Stimulated activated effector memory CD8-positive, alpha-beta T cell treated with anti-CD3 and anti-CD28 coated beads, Interleukin-12 subunit alpha, Interleukin-12 subunit beta, amount 100 ng/mL, for 72 hours (primary cell): ENCODE data around the gene MAU2.

ENCODE experiments used
- ATAC-seq: fragments of 150-1000 bp; cut with Tn5 transposase; 2 replicates; pipeline ENCODE4 v1.10.0; 2021
- DNase-seq, 2 donors: peaks; one replicate each; pipeline ENCODE4 v3.0.0; 2021 to 2022; ENCODE audit warnings: low spot score in 2 of 2
- H3K27ac Mint-ChIP-seq: one replicate; pipeline ENCODE4 v1.8.0; 2022; ENCODE audit warnings: mild to moderate bottlenecking, mixed read lengths
- H3K36me3 Mint-ChIP-seq: one replicate; pipeline ENCODE4 v1.8.0; 2022; ENCODE audit warnings: mild to moderate bottlenecking, mixed read lengths
- H3K4me1 Mint-ChIP-seq: one replicate; pipeline ENCODE4 v1.8.0; 2022; ENCODE audit warnings: mixed read lengths
- H3K4me3 Mint-ChIP-seq: one replicate; pipeline ENCODE4 v1.8.0; 2022; ENCODE audit warnings: mild to moderate bottlenecking, mixed read lengths
- H3K9me3 Mint-ChIP-seq: one replicate; pipeline ENCODE4 v1.8.0; 2022; ENCODE audit warnings: mixed read lengths

The MAU2 gene

DNA sequence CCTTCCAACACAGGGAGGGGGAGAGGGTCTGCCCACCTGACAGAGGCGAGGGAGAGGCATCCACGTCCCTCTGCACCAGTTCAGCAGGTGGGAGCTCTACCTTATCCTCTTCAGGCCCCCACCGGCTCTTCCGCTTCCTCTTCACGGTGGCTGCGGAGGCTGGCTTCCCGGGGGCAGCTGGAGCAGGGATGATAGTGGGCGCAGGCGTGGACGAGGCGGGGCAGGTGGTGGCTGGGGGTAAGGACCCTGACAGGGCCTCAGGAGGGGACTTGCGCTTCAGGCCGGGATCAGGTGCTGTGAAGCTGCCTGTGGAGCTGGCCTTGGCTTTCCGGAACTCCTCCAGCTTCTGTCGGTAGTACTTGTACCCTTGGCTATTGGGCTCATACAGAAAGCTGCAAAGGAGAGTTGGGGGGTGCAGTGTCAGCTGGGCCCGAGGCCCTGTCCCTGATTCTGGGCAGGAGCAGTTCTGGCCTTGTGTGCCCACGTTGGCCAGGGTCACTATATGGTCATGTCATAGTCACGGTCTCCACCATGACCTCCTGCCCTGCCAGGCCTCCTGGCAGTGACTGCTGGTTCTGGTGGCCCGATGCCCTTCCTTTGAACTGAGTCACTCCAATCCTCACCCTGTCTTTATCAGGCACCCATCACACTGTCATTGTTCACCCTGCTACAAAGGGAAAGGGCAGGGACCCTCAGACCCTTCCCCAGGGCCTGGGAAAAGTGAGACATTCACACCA lies 23.5 kb upstream of the MAU2 start:
- Mint-ChIP-seq H3K36me3 (peaks cover 71% of the 10 kb centered on the region), H3K4me1 (no peaks in the 10 kb centered on the region), H3K27ac (peak overlapping the region; percentile 11)

DNA sequence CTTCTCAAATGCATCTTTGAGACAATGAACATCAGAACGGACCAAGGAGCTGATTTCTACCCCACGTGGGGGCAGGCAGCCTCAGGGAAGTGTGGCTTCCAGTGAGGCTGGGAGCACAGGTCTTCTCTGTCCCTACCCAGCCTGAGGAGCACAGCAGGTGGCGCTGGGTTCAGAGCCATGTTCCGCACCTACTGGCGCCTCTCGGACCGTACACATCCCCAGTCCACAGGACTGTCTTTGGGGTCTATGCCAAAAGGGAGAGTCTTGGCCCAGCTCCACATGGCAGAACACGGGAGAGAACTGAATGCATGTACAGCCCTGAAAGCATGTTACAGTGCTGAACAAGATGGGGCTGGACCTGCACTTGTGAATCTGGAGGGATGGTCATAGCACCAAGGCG lies 22.9 kb upstream of the MAU2 start:
- peaks cover 69% of the 10 kb centered on the region for H3K36me3 Mint-ChIP-seq
- peak overlapping the region; percentile 11 for H3K27ac Mint-ChIP-seq
- no peaks in the 10 kb centered on the region for H3K4me1 Mint-ChIP-seq

More for the DNA sequence above, 23.5 kb upstream of the MAU2 start:
- no peaks in the 10 kb centered on the region for H3K9me3 Mint-ChIP-seq
- DNase-seq (no peak), ATAC-seq (no peak)
- no peak overlapping the region for H3K4me3 Mint-ChIP-seq

DNA sequence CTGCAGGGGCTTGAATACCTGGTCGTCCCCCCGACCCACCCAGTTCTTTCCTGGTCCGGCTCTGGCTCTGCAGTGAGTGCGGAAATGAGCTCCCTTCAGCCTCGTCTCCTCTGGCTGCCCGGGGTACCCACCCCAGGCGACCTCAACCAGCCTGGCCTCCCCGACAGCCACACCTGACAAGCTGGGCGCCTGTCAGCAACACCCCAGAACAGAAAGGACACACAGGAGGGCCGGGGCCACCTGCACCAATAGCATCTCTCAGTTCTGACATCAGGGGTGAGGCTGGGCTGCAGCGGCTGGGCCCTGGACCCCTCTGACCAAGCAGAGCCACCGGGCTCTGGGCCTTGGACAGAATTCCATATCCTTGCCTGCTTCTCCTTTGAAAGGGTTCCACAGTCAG lies 20.0 kb upstream of the MAU2 start:
- H3K4me1 Mint-ChIP-seq: no peaks in the 10 kb centered on the region
- DNase-seq (no peak), ATAC-seq (no peak)
- no peak overlapping the region for H3K4me3 Mint-ChIP-seq
- no peaks in the 10 kb centered on the region for H3K9me3 Mint-ChIP-seq
- peaks cover 57% of the 10 kb centered on the region for H3K36me3 Mint-ChIP-seq
- H3K27ac Mint-ChIP-seq: no peak overlapping the region

More for the DNA sequence above, 22.9 kb upstream of the MAU2 start:
- no peak overlapping the region for H3K4me3 Mint-ChIP-seq
- no peak for DNase-seq
- H3K9me3 Mint-ChIP-seq: no peaks in the 10 kb centered on the region
- no peak for ATAC-seq

DNA sequence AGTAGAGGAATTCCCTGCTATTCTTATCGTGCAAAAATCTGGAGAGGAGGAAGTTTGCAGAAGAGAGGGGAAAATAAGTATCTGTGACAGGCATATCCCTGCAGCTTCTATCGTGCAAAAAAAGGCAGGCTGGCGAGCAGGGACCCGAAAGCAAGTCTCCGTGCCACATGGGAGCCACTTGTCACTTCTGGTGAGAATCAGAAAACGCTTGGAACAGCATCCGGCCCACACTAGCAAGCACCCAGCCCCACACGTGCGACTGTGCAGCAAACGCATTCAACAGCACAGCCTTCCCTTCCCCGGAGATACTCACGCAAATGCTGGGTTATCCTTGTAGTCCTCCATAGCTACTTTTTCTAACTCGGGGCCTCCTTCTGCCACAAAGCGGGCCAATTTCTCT lies 17.2 kb upstream of the MAU2 start:
- Mint-ChIP-seq H3K4me1 (no peaks in the 10 kb centered on the region), H3K4me3 (no peak overlapping the region), H3K27ac (no peak overlapping the region), H3K9me3 (no peaks in the 10 kb centered on the region), H3K36me3 (peaks cover 68% of the 10 kb centered on the region)
- DNase-seq (no peak), ATAC-seq (no peak)

DNA sequence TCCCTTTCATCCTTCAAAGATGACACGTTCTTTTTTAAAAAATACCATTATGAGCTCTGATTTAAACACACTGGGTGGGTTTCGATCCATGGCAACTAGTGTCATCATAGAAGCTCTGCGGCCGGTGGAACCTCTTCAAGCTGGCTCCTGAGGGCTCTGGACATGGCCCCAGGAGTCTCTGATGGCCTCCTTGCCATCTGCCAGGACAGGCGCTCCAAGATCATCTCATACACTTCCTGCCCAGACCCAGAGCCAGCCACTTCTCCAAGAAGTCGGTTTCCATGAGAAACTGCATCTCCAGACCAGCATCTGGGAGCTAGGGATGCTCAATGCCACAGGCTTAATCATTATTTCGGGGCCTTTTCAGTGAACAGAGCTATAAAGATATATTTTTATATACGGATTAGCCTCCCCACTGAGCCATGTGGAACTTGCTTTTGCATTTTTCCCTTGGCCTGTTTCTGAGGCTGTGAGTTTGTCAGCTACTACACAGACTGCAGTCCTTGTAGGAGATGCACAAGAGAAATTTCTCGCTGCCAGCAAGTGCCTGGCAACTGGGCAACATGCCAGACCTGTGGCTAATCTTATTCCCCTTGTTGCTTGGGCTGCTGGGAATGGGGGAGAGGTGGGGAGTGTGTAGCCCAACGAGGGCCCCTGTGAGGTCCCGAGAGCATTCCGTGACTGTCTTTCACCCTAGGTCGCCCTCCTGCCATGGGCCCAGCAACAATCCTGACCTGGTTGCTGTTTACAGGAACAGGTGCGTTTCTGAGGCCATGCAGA lies 16.3 kb upstream of the MAU2 start:
- Mint-ChIP-seq H3K27ac (no peak overlapping the region), H3K4me3 (no peak overlapping the region), H3K4me1 (no peaks in the 10 kb centered on the region), H3K36me3 (peaks cover 71% of the 10 kb centered on the region), H3K9me3 (no peaks in the 10 kb centered on the region)
- ATAC-seq (no peak), DNase-seq (no peak)

DNA sequence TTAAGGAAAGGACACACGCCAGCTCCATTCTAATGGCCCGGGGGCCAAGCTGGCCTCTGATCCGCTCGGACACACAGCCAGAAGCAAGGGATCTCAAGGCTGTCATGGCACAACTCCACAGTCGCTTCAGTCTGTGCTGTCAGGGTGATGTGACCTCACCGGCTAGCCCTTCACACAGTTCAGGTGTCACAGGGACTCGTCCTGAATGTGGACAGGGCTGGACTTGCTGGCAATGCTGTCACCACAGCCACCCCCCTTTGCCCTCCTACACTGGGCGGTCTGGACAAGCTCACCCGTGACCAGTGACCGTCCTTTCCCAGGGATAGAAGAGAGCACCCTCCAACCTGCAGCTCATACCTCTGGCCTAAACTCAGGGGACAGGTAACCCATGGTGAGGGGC lies 15.6 kb upstream of the MAU2 start:
- peaks cover 71% of the 10 kb centered on the region for H3K36me3 Mint-ChIP-seq
- no peak for ATAC-seq

DNA sequence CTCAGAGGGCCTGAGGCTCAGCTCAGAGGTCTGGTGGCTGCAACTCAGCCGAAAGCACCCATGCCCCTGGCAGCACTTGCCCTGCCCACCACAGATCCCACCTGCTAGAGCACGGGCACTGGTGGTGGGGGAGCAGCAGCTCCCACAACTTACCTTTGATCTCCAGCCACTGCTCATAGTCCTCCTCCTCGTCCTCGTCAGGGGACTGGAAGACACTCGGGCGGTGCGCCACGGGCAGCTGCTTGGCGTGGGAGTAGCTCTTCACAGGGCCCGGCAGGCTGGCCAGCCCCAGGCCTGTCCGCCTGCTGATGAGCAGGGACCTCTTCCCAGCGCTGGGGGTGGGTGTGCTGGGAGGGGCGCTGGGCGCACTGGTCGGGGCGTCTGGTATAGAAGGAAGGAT lies 14.9 kb upstream of the MAU2 start:
- DNase-seq (no peak), ATAC-seq (no peak)
- Mint-ChIP-seq H3K9me3 (no peaks in the 10 kb centered on the region), H3K4me3 (no peak overlapping the region), H3K36me3 (peaks cover 74% of the 10 kb centered on the region), H3K4me1 (no peaks in the 10 kb centered on the region), H3K27ac (no peak overlapping the region)

More for the DNA sequence above, 15.6 kb upstream of the MAU2 start:
- Mint-ChIP-seq H3K4me1 (no peaks in the 10 kb centered on the region), H3K4me3 (no peak overlapping the region), H3K9me3 (no peaks in the 10 kb centered on the region), H3K27ac (no peak overlapping the region)
- DNase-seq: no peak

DNA sequence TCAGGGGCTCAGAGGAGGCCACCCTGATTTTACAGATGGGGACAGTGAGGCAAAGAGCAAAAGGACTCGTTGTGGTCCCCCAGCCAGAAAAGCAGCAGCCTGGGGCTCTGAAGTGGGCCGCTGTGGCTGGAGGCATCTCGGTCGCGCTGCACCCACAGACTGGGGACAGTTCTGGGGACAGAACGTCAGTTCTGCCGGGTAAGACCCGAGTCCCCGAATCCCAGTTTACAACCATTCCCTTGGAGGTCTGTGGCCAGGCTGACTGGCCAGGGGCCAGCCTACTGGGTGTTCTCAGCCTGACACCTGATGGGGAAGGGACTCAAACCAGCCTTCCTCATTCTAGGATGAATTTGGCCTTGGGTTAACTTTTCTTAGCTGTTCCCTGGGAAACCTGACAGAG lies 14.4 kb upstream of the MAU2 start:
- ATAC-seq (no peak), DNase-seq (no peak)
- H3K4me3 Mint-ChIP-seq: no peak overlapping the region
- H3K36me3 Mint-ChIP-seq: peaks cover 79% of the 10 kb centered on the region
- no peaks in the 10 kb centered on the region for H3K4me1 Mint-ChIP-seq
- no peaks in the 10 kb centered on the region for H3K9me3 Mint-ChIP-seq
- no peak overlapping the region for H3K27ac Mint-ChIP-seq

DNA sequence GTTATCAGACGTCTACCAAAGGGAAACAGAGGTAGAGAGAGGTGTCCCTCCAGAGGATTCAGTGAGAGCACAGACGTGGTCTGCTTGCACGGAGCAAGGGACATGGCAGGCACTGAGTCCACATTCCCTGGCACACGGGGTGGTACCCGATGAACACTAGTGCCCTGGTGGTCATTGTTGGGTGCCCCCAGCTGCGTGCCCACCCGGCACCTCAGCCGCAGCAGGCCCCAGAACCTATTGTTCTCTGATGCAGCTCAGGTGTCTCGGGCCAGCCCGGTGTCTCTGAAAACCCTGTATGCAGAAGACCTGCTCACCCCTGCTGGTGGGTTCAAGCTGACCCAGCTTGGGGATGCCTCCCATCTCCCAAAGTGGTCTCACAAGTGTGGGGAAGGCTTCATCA lies 12.3 kb upstream of the MAU2 start:
- no peaks in the 10 kb centered on the region for H3K9me3 Mint-ChIP-seq
- DNase-seq (no peak), ATAC-seq (no peak)
- no peak overlapping the region for H3K27ac Mint-ChIP-seq
- peaks cover 84% of the 10 kb centered on the region for H3K36me3 Mint-ChIP-seq
- no peak overlapping the region for H3K4me3 Mint-ChIP-seq
- no peaks in the 10 kb centered on the region for H3K4me1 Mint-ChIP-seq

DNA sequence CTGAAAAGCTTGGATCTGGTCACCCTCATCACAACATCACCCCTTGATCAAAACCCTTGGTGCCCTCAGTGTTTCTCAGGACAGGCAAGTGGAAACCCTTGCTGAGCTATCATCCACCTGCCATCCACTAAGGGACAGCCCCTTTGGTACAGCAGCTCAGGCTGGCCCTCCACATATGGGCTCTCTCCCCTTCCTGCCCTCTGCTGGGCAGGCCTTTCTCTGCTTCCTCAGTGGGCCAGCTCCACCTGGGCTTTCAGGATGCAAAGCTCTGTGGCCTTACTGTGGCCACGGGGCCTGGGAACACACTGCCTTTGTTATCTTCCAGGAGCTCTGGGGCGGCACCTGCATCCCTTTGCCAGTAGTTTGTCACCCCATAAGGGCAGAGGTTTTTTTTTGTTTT lies 5.2 kb upstream of the MAU2 start:
- Mint-ChIP-seq H3K9me3 (no peaks in the 10 kb centered on the region), H3K4me3 (no peak overlapping the region), H3K27ac (peak overlapping the region; percentile 69), H3K36me3 (peaks cover 66% of the 10 kb centered on the region), H3K4me1 (peaks cover 29% of the 10 kb centered on the region)
- DNase-seq (no peak), ATAC-seq (no peak)

DNA sequence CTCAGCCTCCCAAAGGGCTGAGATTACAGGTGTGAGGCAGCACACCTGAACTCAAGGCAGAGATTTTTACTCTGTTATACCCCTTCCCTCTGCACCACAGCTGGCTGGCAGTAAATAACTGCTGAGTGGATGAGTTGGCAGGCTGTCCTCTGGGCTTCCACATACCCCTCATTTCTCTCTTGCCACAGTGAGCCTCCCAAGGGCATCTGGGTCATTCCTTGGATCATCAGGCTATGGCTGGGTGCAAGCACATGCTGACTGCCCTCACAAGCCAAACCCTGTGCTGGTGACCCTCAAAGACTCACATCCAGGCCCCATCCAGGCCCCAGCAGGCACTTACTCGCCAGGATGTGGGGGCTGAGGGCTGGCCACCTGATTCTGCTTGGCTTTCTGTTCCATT lies 4.5 kb upstream of the MAU2 start:
- no peak overlapping the region for H3K4me3 Mint-ChIP-seq
- peaks cover 29% of the 10 kb centered on the region for H3K4me1 Mint-ChIP-seq
- no peaks in the 10 kb centered on the region for H3K9me3 Mint-ChIP-seq
- peak overlapping the region; percentile 15 for H3K27ac Mint-ChIP-seq
- peaks cover 60% of the 10 kb centered on the region for H3K36me3 Mint-ChIP-seq
- ATAC-seq (no peak), DNase-seq (no peak)

DNA sequence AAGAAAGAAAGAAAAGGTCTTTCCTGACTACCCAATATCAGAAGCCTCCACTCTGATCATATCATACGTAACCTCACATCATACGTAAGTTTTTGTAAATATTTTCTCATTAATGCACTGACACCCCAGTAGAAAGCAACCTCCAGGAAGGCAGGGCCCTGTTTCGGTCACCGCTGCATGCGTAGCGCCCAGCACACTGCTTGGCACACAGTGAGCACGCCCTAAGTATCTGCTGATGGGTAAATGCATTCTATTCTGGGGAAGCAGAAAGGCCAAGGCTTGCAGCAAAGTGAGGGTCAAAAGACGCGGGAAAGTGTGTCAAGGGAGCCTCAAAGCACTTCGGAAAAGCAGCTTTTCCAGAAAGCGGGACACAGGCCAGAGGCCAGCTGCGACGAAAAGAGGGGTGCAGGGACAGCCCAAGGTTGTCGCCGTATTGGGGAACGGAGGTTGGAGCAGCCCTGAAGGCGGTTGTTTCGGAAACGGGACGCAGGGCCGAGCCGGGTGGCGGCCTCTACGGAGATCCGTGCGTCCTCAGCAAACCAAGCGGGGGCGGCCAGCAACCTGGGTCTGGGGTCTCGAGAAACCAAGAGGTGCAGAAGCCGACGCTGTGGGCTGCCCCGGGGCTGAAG lies 783 bp upstream of the MAU2 start:
- Mint-ChIP-seq H3K36me3 (peaks cover 45% of the 10 kb centered on the region), H3K27ac (peak overlapping the region; percentile 99), H3K4me1 (peaks cover 42% of the 10 kb centered on the region), H3K4me3 (peak overlapping the region; percentile 91), H3K9me3 (no peaks in the 10 kb centered on the region)
- ATAC-seq (peak; percentile 3), DNase-seq (no peak)

DNA sequence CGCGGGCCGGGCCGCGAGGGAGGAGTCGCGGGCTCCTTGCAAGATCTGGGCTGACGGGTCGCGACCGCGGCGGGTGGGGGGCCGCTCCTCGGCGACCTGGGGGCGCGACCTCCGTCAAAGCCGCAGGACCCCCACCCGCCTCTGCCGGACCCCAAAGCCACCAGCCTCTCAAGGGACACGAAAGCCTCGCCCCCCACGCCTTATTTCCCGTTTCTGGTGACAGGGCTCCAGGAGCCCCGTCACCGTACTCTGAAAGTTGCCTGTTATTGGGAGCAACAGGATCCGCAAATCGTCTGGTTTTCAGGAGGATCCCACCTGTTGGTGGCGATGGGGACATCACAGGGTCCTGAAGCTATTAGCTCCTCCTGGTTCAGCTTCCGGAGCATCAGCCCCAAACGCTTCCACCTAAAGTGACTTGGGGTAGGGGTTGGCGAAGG lies 530 bp downstream of the MAU2 start:
- H3K27ac Mint-ChIP-seq: peak overlapping the region; percentile 99
- ATAC-seq: no peak
- no peaks in the 10 kb centered on the region for H3K9me3 Mint-ChIP-seq
- peak in 1 of 2 donors; percentile 55 for DNase-seq
- H3K4me1 Mint-ChIP-seq: peaks cover 42% of the 10 kb centered on the region
- H3K4me3 Mint-ChIP-seq: peak overlapping the region; percentile 91
- H3K36me3 Mint-ChIP-seq: peaks cover 45% of the 10 kb centered on the region

DNA sequence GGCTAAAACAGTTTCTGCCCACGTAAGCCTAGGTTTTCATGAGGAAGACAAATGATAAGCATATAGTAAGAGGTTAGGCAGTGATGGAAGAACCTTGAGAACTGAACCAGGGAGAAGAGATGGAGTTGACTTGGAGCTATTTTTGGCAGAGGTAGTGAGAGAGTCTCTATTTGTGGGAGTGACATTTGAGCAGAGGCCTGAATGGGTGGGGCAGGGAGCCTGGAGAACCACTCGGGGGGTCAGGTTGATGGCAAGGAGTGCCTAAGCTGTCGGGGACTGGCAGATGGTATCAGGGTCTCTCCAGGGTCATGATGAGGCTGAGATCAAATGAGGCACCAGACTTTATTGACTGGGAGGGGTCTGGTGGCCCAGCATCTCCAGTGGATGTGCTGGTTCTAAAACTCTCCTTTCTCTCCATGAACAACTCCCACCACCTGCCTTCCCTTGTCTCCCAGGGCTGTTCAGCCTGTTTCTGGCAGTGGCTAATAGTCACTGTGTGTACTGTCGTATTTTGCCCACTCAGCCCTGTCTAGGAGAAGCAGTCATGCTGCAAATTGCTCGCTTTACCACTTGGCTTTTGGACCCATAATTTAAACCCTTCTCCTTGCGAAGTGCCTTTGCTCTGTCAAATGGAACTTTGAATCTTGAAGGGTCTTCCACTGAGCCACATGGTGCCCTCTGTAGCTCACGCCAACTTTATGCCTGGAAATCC lies 3.6 kb downstream of the MAU2 start:
- Mint-ChIP-seq H3K4me3 (no peak overlapping the region), H3K9me3 (no peaks in the 10 kb centered on the region), H3K36me3 (peaks cover 69% of the 10 kb centered on the region), H3K4me1 (peaks cover 48% of the 10 kb centered on the region), H3K27ac (peak overlapping the region; percentile 43)
- DNase-seq (no peak), ATAC-seq (no peak)

DNA sequence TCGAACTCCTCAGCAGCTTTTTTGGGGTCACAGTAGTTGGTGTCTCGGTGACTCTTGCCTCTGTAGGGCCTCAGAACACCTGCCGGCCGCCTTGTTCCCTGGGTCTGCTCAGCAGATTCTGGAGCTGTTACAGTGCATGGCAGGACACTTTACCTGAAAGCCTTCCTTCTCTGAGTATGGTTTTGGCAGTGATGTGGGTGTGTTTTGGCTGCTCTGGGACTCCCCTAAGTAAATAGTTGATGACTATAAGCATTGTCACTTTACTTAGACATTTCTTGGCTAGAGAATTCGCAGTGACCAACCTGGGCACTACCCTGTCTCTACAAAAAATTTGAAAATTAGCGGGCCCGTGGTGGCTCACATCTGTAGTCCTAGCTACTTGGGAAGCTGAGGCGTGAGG lies 7.0 kb downstream of the MAU2 start:
- H3K9me3 Mint-ChIP-seq: no peaks in the 10 kb centered on the region
- ATAC-seq (no peak), DNase-seq (no peak)
- H3K27ac Mint-ChIP-seq: peak overlapping the region; percentile 76
- no peak overlapping the region for H3K4me3 Mint-ChIP-seq
- peaks cover 97% of the 10 kb centered on the region for H3K36me3 Mint-ChIP-seq
- H3K4me1 Mint-ChIP-seq: peaks cover 39% of the 10 kb centered on the region
